Large intestine (tissue), 3 donors: ENCODE data around the gene EEF1A2. TPM values are rescaled to one million over a fixed set of nuclear protein-coding genes. Genes with fewer than 3 reads are reported as not detected.
A peak's percentile ranks its signal among the peaks of the same experiment; 100 is the strongest.

ENCODE experiments used
- DNase-seq, 2 donors: peaks; one replicate each; pipeline versions ENCODE4 v3.0.0 to v3.0.0-alpha.2; 2013
- H3K27ac ChIP-seq: one replicate; pipeline ENCODE4 v1.5.1; 2013; ENCODE audit warnings: low read length
- H3K27me3 ChIP-seq: 2 replicates; pipeline ENCODE4 v1.6.1; 2013; ENCODE audit warnings: low read length; ENCODE audit not compliant: control insufficient read depth, insufficient read depth
- H3K36me3 ChIP-seq: 2 replicates; pipeline ENCODE4 v1.6.1; 2013; ENCODE audit warnings: low read length; ENCODE audit not compliant: control insufficient read depth, insufficient read depth
- H3K4me1 ChIP-seq: one replicate; pipeline ENCODE4 v1.6.1; 2013; ENCODE audit warnings: low read length; ENCODE audit not compliant: control insufficient read depth, insufficient read depth
- H3K4me3 ChIP-seq: one replicate; pipeline ENCODE4 v1.5.1; 2013; ENCODE audit warnings: low read length
- H3K9me3 ChIP-seq: one replicate; pipeline ENCODE4 v1.6.1; 2013; ENCODE audit warnings: mild to moderate bottlenecking, low read depth, low read length, moderate library complexity; ENCODE audit not compliant: control insufficient read depth
- WGBS: methylation state at CpG from one replicate; pipeline ENCODE4 v1.1.5; 2013; ENCODE audit warnings: low lambda C conversion rate; ENCODE audit not compliant: insufficient coverage; 5-methylcytosine and 5-hydroxymethylcytosine counted together
- polyA plus RNA-seq: library from polyadenylated mRNA; unstranded; fragments of 120-200 nt; gene quantifications from one replicate; pipeline ENCODE4 v1.2.1, GENCODE V29; 2013

EEF1A2 gene
- polyA plus RNA-seq, 1 donor, result 29.7 TPM

- peaks cover 7% of the 10 kb centered on the region for H3K27me3 ChIP-seq
- no peak overlapping the region for H3K4me3 ChIP-seq
- peaks cover 20% of the 10 kb centered on the region for H3K4me1 ChIP-seq
- H3K27ac ChIP-seq, result no peak overlapping the region
- WGBS, result no CpG with 5 or more reads among the region's 14 CpGs
- peaks cover 3% of the 10 kb centered on the region for H3K9me3 ChIP-seq
- DNase-seq, result peak; percentile 54 to 76
- H3K36me3 ChIP-seq, result no peaks in the 10 kb centered on the region
Measured at GRCh38 chr20:63530788-63531160, 31.9 kb upstream of the EEF1A2 start.

- Histone ChIP-seq H3K27me3 (peaks cover 7% of the 10 kb centered on the region), H3K36me3 (no peaks in the 10 kb centered on the region), H3K4me1 (peaks cover 17% of the 10 kb centered on the region), H3K27ac (no peak overlapping the region), H3K4me3 (no peak overlapping the region), H3K9me3 (peaks cover 3% of the 10 kb centered on the region)
- no peak for DNase-seq
- no CpG with 5 or more reads among the region's 39 CpGs for WGBS
Measured at GRCh38 chr20:63529861-63530787, 31.2 kb upstream of the EEF1A2 start.

- H3K36me3 ChIP-seq, result no peaks in the 10 kb centered on the region
- no peak overlapping the region for H3K27ac ChIP-seq
- no peaks in the 10 kb centered on the region for H3K9me3 ChIP-seq
- no CpG with 5 or more reads among the region's 27 CpGs for WGBS
- DNase-seq, result no peak
- H3K4me1 ChIP-seq, result peaks cover 9% of the 10 kb centered on the region
- H3K27me3 ChIP-seq, result peaks cover 5% of the 10 kb centered on the region
- H3K4me3 ChIP-seq, result no peak overlapping the region
Measured at GRCh38 chr20:63529180-63529860, 30.4 kb upstream of the EEF1A2 start.

GRCh38 chr20:63527184-63527583 is 28.3 kb upstream of the EEF1A2 start:
- Histone ChIP-seq H3K36me3 (peaks cover 13% of the 10 kb centered on the region), H3K27ac (no peak overlapping the region), H3K4me1 (peaks cover 7% of the 10 kb centered on the region), H3K27me3 (no peaks in the 10 kb centered on the region), H3K4me3 (no peak overlapping the region), H3K9me3 (peaks cover 13% of the 10 kb centered on the region)
- no CpG with 5 or more reads among the region's 9 CpGs for WGBS
- no peak for DNase-seq

GRCh38 chr20:63525971-63526370 is 27.1 kb upstream of the EEF1A2 start:
- Histone ChIP-seq H3K27me3 (no peaks in the 10 kb centered on the region), H3K9me3 (peaks cover 13% of the 10 kb centered on the region), H3K4me1 (peaks cover 9% of the 10 kb centered on the region), H3K36me3 (peaks cover 16% of the 10 kb centered on the region), H3K4me3 (no peak overlapping the region), H3K27ac (no peak overlapping the region)
- WGBS, result no CpG with 5 or more reads among the region's 2 CpGs
- DNase-seq, result no peak

GRCh38 chr20:63525185-63525584 is 26.3 kb upstream of the EEF1A2 start:
- Histone ChIP-seq H3K9me3 (peaks cover 13% of the 10 kb centered on the region), H3K4me1 (peaks cover 4% of the 10 kb centered on the region), H3K36me3 (peaks cover 16% of the 10 kb centered on the region), H3K27me3 (no peaks in the 10 kb centered on the region), H3K4me3 (no peak overlapping the region), H3K27ac (no peak overlapping the region)
- no CpG with 5 or more reads among the region's 3 CpGs for WGBS
- no peak for DNase-seq

GRCh38 chr20:63522981-63523611 is 24.2 kb upstream of the EEF1A2 start:
- no CpG with 5 or more reads among the region's 11 CpGs for WGBS
- Histone ChIP-seq H3K27me3 (peaks cover 19% of the 10 kb centered on the region), H3K36me3 (peaks cover 16% of the 10 kb centered on the region), H3K4me3 (no peak overlapping the region), H3K4me1 (peaks cover 11% of the 10 kb centered on the region), H3K9me3 (peaks cover 13% of the 10 kb centered on the region), H3K27ac (no peak overlapping the region)
- DNase-seq, result no peak

GRCh38 chr20:63522091-63522868 is 23.4 kb upstream of the EEF1A2 start:
- no peak for DNase-seq
- WGBS, result no CpG with 5 or more reads among the region's 13 CpGs
- Histone ChIP-seq H3K9me3 (peaks cover 13% of the 10 kb centered on the region), H3K27me3 (peaks cover 26% of the 10 kb centered on the region), H3K4me1 (peaks cover 11% of the 10 kb centered on the region), H3K4me3 (no peak overlapping the region), H3K36me3 (peaks cover 16% of the 10 kb centered on the region), H3K27ac (no peak overlapping the region)

GRCh38 chr20:63521602-63522001 is 22.7 kb upstream of the EEF1A2 start:
- no CpG with 5 or more reads among the region's 23 CpGs for WGBS
- Histone ChIP-seq H3K9me3 (peaks cover 13% of the 10 kb centered on the region), H3K4me3 (peak overlapping the region; percentile 67), H3K4me1 (peaks cover 11% of the 10 kb centered on the region), H3K27ac (no peak overlapping the region), H3K36me3 (peaks cover 16% of the 10 kb centered on the region), H3K27me3 (peaks cover 28% of the 10 kb centered on the region)
- DNase-seq, result no peak
